Measurements from ENCODE around the gene PYGO2.

Gene PYGO2

DNA sequence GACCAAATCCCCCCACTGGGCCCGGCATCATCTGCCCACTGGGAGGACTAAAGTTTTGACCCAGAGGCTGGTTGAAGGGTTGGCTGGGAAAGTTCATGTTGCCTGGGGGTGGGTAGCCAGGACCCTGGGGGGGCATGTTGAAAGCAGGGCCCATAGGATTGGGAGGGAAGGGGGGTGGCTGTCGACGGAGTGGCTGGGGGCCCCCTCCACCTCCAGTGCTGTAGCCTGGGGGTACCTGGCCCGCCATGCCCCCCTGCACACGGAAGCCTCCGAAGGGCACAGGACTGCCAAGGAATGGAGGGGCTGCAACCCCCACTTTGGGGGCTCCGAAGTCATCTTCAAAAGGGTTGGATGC is 2.2 kb downstream of the PYGO2 start:
- no peak for DNase-seq

DNA sequence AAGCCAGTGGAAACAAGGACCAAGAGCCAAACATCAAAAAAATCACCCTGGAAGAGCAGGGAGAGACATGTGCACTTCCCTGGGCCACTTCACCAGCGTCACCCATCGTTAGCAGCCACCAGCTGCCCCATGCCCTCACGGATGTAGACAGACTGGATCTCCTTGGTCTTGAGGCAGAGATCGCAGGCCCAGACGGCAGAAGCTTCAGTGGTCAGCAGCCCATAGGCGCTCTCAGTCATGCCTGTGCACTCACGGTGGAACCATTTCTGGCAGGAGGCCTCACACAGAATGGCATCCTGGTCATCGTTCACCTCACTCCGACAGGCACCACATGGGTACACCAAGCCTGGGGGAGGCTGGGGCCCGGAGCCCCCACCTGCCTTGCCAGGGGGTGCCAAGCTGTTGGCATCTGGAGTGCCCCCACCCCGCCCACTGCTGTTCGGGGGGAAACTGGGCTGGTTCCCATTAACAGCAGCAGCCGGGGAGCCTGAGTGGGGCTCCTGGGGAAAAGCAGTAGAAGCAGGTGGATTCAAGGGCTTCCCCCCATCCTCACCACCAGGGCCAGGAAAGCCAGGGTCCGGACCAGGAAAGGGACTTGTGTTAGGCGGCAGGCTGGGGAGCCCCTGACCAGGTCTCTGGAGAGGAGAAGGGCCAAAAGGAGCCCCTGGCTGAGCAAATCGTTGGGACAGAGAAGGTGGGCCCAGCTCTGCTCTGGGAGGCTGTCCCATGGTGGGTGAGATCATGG is 2.7 kb downstream of the PYGO2 start:
- no peak for DNase-seq

DNA sequence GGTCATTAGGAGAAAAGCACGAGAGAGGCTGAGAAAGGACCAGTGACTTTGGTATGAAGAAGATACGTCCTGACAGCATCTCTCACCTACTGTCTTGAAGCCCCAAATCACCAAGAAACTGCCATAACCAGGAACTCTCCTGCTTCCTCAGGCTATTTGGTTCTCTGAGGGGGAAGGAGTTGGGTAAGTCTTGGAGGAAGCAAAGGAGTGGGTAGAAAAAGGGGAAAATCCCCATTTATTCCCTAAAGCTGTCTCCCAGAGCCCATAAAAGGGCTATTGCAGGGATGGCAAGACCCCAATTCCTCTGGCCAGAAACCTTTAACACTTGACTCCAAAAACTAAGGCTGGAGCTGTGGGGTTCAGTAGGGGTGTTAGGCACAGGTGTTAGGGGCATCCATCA is 3.5 kb downstream of the PYGO2 start:
- no peak for DNase-seq

DNA sequence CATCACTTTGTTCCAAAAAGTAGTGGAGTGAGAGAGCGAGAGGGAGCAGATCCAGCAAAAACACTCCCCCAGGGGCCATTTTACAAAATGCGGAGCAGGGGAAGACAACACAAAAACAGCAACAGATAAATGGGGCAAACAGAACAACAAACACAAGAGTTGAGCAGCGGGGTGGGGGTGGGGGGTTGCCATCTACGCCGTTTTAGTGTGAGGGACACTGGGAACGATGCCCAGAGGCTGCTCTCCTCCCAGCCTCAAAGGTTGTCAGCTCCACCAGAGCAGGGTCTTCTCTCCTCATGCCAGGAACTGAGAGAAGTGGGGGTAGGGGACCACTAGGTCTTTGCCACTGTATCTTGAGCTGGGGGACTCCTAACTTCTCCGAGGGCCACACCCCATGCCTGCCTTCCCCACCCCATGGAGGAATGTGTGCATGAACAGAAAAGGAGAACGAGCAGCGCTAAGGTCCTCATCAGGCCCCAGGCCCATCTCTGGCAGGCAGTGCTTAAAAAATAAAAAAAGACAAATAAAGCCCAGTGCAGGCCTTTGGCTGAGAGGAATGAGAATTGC is 4.4 kb downstream of the PYGO2 start:
- DNase-seq = no peak

DNA sequence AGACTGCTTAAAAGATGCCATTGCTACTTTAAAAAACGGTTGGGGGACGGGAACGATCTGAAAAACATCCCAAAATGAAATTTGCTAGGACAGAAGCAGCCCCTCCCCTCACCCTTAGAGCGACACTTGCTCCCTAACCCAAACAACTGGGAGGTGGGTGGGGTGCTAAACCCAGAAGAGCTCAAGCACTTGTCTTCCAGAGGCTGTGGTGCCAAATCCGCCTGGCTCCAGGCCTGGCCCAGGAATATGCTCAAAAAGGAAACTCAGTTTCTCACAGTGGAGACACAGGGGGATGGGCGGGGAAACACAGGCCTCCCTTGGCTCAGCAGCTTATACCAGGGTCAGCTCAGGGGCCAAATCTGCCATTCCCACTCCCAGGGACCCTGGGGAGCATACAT is 5.0 kb downstream of the PYGO2 start:
- no peak for DNase-seq

DNA sequence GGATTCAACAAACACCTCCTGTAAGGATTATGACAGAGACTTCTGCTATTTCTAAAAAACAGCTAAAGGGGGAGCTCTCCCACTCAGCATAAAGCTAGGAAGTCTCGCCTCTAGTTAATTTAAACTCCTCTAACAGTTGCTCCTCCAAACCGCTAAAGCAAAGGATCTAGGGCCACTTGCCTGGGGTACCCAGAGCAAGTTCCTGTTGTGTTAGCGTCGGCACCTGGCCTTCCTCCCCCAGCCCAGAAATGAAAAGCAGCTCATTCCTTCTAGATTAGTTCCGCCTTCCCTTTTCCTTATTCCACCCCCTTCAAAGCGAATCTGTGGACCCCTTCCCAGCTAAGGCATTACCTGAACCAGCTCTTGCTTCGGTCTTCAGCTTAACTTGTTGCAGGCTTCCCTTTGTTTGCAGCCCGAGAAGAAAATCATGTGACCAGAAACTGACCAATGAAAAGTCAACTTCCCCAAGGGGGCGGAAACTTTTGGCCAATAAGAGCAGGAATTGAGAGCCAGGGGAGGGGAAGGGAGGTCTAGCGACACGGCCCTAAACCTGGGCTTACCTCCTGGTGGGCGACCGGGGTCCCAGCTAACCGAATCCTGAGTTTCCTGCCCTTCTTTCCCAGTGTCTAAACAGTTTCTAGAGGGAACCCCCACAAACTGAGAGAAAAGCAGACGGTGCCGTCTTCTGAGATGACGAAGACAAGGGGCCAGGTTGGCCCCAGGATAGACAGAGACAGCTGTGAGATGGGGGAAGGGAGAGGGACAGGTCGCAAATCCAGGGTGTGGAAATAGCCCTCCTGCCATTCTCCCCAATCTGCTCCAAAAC is 5.7 kb downstream of the PYGO2 start, which contains the start of gene PBXIP1:
PBXIP1 (minus strand) TSS at position 382 of the 826 bp plus-strand sequence. CDS start 2,378 bp downstream, outside the sequence.
- DNase-seq = peak; percentile 82

DNA sequence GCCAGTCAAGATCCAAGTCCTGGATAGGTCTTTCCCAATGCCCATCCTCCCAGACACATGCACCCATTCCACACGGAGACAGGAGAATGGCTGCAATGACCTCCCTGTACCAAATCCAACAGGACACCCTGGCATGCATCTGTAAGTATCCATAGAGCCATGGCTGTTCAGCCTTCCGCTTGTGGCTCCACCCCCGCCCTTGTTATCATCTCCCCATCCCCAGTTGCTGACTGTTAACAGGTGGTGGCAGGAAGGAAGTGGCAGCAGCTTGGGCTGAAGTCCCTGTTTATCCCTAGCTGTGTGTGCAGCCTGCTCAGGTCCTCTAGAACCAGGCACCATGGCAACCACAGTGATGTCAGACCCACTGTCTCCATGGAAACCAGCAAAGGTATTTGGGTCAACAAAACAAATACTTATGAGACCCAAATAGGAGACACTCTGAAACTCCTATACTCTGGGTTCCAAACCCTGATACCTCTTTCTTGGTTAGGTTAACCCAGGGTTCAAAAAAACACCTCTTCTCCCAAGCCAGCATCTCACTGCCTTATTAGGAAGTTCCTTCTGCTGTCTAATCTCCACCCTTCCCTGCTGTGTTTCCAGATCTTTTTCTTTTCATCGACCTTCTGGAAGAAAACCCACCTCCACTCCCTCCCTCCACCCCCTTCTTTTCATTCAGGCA is 6.4 kb downstream of the PYGO2 start:
- peak; percentile 71 for DNase-seq

DNA sequence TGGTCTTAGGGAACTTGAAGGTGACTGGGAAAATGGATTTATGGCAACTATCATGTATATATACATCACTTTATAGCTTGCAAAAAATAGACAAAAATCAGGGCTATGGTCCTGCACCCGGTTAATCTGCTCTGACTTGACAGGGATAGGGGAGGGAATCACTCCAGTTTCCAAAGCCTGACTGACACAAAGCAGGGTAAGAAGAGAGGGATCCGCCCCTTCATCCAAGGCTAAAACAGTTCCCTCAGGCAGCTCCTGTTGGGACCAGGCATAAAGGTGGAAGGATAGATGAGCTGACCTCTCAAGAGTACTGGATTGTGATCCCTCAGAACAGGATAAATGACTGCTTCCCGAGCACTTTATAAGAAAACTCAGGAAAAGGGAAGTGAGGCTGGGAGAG is 7.0 kb downstream of the PYGO2 start:
- no peak for DNase-seq

DNA sequence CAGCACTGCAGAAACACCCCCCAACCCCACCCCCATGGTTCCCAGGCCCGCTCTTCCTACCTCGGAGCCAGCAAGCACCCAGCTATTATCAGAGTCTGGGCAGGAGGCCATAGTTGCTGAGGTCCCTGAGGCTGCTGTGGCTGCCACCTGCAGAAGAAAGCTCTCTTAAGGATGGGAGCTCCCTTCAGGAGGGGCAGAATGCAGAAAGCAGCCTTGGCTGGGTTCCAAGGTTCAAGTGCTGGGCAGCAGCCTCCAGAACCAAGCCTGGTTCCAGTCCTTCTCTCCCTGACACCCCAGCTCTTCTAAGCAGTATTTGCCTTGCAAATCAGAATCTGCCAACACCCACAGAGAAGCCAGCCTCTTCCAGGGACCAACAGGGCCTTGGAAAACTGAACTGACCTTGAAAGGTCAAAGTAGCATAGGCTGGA is 8.0 kb downstream of the PYGO2 start:
- no peak for DNase-seq

DNA sequence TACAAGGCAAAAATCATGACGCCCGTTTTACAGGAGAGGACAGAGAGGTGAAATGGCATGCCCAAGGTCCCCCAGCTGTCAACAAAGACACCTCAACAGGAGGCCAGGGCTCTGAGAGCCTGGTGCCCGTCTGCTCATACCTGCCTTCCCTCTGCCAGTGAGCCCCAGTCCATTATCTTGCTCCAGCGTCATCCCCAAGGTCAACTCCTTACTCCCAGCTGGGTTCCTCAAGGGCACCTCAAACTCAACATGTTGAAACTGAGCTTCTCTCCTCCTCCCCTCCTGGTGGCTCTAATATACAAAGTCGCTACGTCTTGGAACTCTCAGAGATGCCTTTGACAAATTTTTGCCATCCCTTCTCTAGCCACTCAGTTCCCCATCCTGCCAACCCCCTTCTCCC is 8.9 kb downstream of the PYGO2 start:
- DNase-seq = no peak

DNA sequence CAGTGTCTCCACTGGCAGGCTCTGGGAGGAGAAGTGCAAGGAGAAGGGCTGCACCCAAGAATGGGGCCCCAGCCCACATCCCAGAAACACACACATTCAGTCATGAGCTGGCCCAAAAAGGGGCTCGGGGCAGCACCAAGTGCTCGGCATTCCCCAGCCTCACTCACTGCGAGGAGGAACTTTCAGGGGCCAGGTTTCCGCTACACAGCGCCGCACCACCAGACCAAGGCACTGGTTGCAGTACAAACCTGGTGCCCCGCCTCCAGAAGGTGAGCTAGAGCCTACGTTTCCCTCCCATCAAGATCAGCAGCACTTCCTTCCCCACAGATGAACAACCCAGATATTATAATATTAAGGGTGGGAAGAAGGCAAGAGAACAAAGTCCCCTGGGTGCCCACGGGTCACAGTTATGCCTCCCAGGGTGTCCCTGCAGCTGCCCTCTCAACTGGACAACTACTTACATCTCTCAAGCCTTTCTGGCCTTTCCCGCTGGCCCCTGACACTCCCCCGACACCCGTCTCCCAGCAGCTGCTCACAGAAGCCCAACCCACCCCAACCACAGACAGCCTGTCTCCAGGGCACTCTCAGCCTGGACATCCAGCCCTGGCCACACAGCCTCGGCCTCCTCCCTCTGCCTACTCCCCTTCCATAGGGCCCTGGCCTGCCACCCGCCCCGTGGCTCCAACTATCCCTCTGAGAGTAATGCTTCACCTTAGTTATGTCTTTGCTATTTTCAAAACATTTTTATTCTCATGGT is 9.5 kb downstream of the PYGO2 start:
- DNase-seq = no peak

DNA sequence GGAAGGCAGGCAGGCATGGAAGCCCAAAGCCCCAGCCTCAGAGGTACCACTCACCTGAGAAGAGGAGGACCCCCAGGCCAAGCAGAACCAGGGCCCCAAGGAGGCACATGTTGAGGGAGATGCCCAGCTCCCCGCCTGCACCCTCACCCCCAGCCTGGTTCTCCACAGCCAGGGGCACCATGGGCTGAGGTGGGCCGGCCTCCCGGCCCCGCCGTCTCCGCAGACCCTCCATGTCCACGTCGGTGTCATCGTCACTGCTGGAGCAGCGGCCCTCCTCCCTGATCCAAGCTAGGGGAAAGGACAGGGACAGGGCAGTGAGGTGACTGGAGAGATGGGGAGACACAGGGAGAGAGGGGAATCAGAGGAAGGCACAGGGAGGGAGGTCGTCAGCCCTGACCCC is 13.5 kb downstream of the PYGO2 start:
- no peak for DNase-seq

DNA sequence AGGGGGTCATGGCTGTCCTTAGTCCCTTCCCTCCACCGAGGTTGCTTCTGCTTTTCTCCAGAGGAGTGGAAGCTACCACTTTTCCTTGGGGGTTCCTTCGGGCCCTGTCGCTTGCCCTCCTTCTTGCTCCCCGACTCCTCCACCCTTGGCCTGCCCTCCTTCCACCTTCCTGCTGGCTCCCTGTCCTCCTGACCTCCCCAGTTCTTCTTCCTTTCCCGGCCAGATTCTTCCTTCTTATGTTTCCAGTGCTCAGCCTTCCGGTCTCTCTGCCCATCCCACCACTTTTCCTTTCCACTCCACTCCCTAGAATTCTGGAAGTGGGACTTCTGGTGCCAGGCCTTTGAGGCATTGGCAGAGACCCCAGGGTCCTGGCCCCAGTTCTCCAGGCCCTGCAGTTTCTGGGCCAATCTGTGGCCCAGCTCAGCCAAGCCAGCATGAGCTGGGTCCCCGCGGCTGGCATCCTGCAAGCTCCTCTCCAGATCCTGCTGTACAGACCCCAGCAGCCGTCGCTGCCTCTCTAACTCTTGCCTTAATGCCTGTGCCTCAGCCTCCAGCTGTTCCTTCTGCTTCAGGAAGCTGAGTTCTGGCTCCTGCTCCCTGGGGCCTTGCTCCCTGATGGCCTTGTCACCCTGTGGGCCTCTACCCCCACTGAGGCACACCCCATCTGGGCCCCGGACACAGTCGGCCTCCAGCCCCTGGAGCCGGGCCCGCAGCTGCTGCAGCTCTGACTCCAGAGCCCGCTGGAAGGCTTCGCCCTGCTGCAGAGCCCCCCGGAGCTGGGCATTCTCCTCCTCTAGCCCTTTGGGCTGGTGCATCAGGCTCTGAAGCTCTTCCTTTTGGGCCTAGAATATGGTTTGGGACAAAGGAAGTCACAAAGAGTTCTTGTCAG is 15.4 kb downstream of the PYGO2 start:
- no peak for DNase-seq

DNA sequence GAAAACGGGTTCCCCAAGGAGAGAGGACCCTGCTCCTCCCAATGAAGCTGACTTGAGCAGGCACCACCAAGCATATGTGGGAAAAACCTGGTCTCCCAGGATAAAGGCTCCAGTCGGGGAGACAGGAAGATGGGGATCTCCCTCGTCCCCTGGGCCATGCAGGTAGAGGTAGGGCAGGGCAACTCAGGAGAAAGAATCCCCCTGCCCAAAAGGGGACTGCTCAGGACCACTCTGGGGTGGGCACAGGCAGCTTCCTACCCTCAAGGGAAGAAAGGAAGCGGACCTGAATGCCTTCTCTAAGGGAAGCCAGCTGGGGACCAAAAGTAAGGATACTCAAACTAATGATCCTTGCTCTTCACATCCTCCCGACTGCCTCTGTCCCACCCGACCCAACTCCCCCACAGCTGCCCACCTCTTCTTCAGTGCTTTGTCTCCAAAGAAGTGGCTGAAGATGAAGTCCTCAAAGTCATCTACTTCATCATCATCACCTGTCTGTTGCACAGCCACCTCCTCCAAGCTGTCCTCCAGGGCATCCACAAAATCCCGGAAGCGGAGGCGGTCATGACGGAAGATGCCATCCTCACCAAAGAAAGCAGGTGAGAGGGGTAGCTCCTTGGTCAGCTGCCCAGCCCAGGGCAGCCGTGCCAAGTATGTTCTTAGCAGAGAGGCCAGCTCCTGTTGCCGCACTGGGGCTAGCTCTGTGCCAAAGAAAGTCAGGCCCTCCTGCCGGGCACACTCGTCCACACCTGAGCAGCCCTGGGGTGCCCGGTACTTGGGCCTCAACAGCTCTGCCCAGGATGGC is 16.2 kb downstream of the PYGO2 start:
- no peak for DNase-seq

DNA sequence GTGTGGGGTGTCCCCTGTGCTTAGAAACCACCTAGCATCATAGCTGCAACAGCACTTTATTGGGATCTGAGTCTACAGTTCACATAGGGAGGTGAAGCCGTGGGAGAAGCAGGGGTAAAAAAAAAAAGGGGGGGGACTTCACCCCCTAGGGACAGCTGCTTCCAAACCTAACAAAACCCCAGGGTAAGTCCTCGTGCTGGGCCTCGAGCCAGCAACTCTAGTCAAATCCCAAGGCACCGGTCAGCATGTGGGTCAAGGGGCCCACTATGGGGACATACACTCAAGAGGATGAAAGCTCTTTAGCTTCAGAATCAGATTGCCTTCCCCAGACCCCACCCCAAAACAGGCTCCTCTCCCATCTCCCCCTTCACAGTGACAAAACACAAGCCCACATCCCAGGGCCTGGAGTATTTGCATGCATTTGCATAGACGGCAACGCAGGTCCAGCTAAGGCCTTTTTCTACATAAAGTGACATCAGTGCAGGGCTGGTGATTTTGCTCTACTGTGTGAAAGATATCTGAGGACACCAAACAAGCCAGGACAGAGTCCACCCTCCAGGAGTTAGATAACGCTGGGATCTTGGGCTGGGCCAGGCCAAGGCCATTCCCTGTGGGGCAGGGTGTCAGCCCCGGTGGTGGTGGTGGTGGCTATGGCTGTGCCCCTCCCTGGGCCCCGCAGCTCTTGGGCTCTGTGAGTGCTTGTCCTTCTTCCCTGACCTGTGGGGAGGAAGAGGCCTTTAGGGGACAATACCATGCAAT is 17.0 kb downstream of the PYGO2 start:
- DNase-seq = no peak

DNA sequence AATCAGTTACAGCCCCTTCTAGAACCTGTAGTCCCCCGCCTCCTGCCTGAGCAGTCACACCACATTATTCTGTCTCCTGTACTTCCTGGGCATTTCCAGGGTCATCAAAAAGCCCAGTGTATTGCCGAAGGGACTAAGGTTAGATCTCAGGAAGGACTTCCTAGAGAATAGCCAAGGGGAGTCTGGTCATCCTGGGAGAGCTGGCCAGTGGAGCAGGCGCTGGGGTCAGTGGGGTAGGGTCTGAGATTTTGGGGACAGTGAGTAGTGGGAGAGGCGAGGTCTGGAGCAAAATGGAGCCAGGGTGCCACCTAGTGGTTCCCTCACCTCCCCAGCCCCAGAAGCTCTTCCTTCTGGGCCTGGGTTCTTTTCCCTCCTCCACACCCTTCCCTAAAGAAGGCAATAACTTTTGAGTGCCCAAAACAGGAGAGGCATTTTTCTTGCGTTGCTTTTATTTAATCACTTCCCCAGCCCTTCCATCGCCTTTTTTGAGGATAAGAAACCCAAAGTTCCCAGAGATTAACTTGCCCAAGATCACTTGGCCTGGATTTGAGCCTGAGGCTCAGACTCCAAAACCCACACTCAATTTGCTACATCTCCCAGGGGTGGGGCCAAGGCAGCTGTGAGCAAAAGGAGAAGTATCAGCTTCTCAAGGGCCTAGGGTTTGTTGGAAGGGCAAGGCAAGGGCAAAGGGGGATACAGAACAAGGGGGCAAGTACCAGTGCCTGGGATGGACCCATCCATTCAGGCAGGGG is 17.8 kb downstream of the PYGO2 start:
- peak; percentile 27 for DNase-seq

DNA sequence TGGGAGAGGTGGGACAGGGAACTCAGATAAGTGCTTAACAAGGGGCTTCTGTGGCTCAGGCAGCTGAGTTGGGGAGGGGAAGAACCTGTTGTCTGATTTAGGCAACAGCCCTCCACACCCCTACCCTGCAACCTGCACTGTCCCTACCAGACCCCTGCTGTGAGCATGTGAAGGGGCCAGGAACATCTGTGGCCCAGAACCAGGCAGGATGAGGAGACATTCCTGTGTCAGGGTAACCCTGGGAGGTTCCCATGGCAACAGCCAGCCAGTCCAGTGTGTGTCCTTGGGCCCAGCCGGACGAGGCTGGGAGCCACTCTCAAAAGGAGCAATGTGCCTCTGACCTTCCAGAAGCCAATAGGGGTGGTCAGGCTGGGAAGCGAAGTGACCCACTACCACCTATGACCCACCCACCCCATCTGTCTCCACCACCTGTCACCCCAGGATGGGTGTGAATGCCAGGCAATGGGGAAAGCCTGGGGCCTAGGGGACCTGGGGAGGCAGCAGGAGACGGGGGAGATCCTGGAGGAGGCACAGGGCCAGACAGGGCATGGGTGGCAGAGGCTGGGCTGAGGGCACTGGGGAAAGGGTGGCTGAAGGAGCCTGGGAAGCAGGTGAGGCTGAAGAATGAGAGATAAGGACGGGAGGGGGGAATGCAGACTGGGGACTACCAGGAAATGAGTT is 20.1 kb downstream of the PYGO2 start:
- DNase-seq = no peak

DNA sequence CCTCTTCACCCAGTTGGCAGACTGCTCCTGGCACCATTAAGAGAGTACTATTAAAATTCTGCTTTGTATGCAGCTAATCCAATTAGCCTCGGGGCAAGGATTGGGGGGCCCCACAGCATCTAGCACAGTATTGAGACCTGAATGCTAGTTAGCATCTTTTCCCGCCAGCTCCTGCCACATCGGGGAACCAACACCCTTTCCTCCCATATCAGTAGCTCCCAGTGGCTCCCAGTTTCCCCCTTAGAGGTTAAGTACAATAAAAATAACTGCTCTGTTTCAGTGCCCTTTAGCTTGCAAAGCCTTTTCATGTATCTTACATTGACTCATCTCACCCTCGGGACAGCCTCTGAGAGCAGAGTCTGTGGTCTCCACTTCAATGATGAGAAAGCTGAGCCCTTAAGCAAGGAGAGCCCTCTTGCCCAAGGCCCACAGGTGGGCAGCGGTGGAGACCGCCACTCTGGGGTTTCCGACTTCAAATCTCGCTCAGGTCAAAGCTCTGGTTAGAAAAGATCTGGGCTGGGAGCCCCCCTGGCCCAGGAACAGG is 20.9 kb downstream of the PYGO2 start:
- no peak for DNase-seq
